LNCaP clone FGC (cell line): ENCODE data around the gene GFRAL.

ENCODE experiments used
- DNase-seq: peaks from one replicate; pipeline ENCODE4 v3.0.0-alpha.2; 2011; ENCODE audit warnings: low read depth
- H3K4me3 ChIP-seq: 2 replicates; pipeline ENCODE4 v1.5.1; 2011; ENCODE audit warnings: mild to moderate bottlenecking, low read depth, low read length, control low read depth
- TF ChIP-seq, protein P1 (sequence below): IDR thresholded peaks from 2 replicates; pipeline ENCODE4 v1.5.1; 2012; ENCODE audit warnings: mild to moderate bottlenecking; ENCODE audit not compliant: control insufficient read depth, insufficient read depth; ENCODE audit errors: extremely low read depth

Gene GFRAL

GRCh38 chr6:55299286-55299985 is 27.8 kb upstream of the GFRAL start:
- no peak overlapping the region for H3K4me3 ChIP-seq
- TF ChIP-seq, protein P1, sequence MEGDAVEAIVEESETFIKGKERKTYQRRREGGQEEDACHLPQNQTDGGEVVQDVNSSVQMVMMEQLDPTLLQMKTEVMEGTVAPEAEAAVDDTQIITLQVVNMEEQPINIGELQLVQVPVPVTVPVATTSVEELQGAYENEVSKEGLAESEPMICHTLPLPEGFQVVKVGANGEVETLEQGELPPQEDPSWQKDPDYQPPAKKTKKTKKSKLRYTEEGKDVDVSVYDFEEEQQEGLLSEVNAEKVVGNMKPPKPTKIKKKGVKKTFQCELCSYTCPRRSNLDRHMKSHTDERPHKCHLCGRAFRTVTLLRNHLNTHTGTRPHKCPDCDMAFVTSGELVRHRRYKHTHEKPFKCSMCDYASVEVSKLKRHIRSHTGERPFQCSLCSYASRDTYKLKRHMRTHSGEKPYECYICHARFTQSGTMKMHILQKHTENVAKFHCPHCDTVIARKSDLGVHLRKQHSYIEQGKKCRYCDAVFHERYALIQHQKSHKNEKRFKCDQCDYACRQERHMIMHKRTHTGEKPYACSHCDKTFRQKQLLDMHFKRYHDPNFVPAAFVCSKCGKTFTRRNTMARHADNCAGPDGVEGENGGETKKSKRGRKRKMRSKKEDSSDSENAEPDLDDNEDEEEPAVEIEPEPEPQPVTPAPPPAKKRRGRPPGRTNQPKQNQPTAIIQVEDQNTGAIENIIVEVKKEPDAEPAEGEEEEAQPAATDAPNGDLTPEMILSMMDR = no peak
- peak; percentile 65 for DNase-seq

- no peak overlapping the region for H3K4me3 ChIP-seq
- TF ChIP-seq, protein P1 = no peak
- DNase-seq = no peak
Observed at GRCh38 chr6:55304747-55305146, 22.5 kb upstream of the GFRAL start.

- DNase-seq = no peak
- no peak overlapping the region for H3K4me3 ChIP-seq
- TF ChIP-seq, protein P1 = no peak
Observed at GRCh38 chr6:55319961-55320695, 7.1 kb upstream of the GFRAL start.

DNA sequence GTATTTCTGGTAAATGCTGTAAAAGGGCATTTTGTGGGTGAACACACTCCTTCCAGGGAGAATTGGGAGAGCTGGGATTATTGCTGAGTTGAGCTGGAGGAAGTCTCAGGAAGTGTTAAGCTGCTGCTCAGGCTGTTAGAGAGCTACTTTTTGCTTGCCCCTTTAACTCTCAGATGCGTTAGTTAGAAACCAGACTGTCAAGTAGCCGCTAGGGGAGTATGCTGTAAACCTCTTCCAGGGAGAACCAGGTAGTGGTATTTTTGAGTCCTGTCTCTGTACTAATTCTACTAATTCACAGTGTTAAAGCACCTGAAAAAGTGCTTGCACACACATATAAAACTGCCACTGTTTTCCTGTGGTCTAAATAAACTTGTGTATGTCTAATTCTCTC is 6.6 kb upstream of the GFRAL start:
- no peak overlapping the region for H3K4me3 ChIP-seq
- DNase-seq = no peak
- TF ChIP-seq, protein P1 = no peak

DNA sequence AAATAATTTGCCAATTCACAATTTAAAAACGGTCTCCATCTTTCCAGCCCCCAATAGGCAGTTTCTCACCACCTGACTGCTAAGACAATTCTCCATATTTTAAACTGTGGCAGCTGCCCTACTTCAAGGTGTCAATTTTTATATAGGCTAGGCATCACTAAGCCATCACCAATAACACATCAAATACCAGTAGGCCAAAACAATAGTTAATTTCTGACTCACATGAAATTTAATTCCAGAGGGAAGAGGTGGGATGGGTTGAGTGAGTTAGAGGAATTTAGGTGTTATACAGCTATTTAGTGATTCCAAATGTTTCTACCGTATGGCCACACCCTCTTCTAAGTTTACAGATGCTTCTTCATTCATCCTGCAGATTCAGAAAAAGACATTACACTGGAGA is 49.9 kb downstream of the GFRAL start:
- TF ChIP-seq, protein P1 = no peak
- H3K4me3 ChIP-seq = no peak overlapping the region

GRCh38 chr6:55379471-55379870 is 52.2 kb downstream of the GFRAL start:
- DNase-seq = no peak
- TF ChIP-seq, protein P1 = no peak
- no peak overlapping the region for H3K4me3 ChIP-seq

More for the DNA sequence above, 49.9 kb downstream of the GFRAL start:
- no peak for DNase-seq

DNA sequence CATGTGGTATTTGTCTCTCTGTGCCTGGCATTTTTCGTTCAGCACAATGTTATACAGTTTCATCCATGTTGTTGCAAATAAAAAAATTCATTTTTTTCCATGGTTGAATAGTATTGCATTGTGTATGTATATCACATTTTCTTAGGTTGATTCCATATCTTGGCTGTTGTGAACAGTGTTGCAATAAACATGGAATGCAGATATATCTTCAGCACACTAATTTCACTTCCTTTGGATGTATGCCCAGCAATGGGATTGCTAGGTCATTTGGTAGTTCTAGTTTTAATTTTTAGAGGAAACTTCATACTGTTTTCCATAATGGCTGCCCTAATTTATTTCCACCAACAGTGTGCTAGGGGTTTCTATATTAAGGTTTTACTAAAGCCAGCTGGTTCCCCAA is 52.6 kb downstream of the GFRAL start:
- H3K4me3 ChIP-seq = no peak overlapping the region
- TF ChIP-seq, protein P1 = no peak
- no peak for DNase-seq
